IMR-90 (cell line): Measurements from ENCODE around the gene ACTA2.

ENCODE experiments used
- MXI1 ChIP-seq: IDR thresholded peaks from 2 replicates; pipeline ENCODE4 v1.6.1; 2012; ENCODE audit warnings: low read depth, mild to moderate bottlenecking, low read length, moderate library complexity, borderline replicate concordance
- NFE2L2 ChIP-seq: fragments of 150-350 bp; IDR thresholded peaks from 2 replicates; pipeline ENCODE4 v1.6.1; 2016; ENCODE audit warnings: low read depth, mild to moderate bottlenecking, low read length
- POLR2A ChIP-seq: IDR thresholded peaks from 2 replicates; pipeline ENCODE4 v1.6.1; 2012; ENCODE audit warnings: mild to moderate bottlenecking, low read depth, low read length
- TF ChIP-seq, protein P1 (sequence below): conservative IDR thresholded peaks from 2 replicates; pipeline ENCODE4 v1.5.1; 2012; ENCODE audit warnings: mild to moderate bottlenecking, low read depth, low read length, improper control_type of control experiment

DNA sequence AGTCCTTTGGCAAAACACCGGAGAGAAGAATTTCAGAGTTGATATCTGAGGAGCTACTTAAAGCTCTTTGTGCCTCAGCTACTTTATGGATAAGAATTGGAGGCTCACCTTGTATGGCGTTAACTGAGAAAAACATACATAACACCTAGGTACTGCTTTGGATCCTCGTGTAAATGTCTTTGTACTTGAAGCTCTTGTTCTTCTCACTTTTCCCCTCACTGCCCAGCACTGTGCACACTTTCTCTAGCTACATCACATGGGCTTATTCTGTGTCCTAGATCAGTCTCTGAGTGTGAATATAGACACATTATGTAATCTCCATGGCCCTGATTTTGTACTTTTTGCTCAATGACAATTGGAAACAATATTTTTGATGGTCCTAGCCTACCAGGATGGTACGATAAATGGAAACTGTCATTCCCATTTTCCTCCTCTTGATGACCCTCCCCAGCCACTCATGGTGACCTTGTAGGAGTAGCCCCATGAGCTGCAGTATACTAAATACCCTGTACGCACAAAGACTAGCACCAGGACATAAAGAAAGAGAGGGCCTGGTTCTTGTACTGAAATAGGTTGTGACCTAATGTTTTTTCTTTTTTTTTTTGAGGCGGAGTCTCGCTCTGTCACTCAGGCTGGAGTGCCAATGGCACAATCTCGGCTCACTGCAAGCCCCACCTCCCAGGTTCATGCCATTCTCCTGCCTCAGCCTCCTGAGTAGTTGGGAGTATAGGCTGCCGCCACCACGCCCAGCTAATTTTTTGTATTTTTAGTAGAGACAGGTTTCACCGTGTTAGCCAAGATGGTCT, 50.4 kb downstream of the ACTA2 start:
- TF ChIP-seq NFE2L2: no peak
- TF ChIP-seq MXI1: no peak
- TF ChIP-seq, protein P1, sequence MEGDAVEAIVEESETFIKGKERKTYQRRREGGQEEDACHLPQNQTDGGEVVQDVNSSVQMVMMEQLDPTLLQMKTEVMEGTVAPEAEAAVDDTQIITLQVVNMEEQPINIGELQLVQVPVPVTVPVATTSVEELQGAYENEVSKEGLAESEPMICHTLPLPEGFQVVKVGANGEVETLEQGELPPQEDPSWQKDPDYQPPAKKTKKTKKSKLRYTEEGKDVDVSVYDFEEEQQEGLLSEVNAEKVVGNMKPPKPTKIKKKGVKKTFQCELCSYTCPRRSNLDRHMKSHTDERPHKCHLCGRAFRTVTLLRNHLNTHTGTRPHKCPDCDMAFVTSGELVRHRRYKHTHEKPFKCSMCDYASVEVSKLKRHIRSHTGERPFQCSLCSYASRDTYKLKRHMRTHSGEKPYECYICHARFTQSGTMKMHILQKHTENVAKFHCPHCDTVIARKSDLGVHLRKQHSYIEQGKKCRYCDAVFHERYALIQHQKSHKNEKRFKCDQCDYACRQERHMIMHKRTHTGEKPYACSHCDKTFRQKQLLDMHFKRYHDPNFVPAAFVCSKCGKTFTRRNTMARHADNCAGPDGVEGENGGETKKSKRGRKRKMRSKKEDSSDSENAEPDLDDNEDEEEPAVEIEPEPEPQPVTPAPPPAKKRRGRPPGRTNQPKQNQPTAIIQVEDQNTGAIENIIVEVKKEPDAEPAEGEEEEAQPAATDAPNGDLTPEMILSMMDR: no peak
- TF ChIP-seq POLR2A: no peak
